Stimulated activated CD8-positive, alpha-beta memory T cell treated with anti-CD3 and anti-CD28 coated beads, Interleukin-12 subunit alpha, Interleukin-12 subunit beta, amount 100 ng/mL, for 24 hours (primary cell): ENCODE data around the gene RIMOC1.

Source experiments
- DNase-seq: peaks from one replicate; pipeline ENCODE4 v3.0.0-alpha.2; 2020; ENCODE audit errors: extremely low read depth

RIMOC1 gene, protein sequence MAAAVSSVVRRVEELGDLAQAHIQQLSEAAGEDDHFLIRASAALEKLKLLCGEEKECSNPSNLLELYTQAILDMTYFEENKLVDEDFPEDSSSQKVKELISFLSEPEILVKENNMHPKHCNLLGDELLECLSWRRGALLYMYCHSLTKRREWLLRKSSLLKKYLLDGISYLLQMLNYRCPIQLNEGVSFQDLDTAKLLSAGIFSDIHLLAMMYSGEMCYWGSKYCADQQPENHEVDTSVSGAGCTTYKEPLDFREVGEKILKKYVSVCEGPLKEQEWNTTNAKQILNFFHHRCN

DNA sequence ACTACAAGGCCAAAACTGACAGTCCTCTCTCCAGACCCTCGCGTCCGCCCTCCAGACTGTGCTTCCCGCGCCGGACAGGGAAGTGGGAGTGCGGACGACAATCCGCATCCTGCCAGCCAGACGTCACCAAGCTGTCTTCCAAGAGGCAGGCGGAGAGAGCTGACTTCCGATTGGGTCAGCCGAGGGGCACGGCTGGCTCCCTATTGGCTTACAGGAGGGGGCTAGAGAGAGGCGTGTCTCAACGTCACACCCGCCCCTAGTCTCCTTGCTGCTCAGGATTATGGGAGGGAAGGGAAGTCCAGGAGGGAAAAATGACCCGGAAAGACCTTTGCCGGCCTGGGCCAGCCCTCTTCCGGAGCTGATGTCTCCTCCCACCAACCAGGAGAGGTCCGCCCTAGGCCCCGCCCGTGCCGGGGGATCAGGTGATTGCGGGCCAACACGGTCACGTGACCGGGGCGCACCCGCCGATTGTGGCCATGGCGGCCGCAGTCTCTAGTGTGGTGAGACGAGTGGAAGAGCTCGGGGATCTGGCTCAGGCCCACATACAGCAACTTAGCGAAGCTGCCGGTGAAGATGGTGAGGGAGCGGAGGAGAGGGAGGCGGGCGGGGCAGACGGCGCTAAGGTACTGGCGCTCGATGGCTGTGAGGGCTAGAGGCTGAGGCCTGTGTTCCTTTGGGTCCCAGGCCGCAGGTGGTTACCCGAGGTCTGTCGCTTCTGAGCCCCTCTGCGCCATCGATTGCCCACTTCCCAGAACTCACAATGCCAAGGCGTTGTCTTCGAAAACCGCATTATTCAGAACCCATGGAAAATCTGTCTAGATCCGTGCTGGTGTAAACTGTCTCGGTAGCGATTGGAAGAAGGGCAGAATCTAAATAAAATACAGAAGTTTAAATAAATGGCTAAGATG lies at the start of gene RIMOC1:
TSS of gene RIMOC1 (plus strand) at position 453 of the 908 bp plus-strand sequence. CDS start at position 477, 24 bp downstream.
- DNase-seq: peak; percentile 97

DNA sequence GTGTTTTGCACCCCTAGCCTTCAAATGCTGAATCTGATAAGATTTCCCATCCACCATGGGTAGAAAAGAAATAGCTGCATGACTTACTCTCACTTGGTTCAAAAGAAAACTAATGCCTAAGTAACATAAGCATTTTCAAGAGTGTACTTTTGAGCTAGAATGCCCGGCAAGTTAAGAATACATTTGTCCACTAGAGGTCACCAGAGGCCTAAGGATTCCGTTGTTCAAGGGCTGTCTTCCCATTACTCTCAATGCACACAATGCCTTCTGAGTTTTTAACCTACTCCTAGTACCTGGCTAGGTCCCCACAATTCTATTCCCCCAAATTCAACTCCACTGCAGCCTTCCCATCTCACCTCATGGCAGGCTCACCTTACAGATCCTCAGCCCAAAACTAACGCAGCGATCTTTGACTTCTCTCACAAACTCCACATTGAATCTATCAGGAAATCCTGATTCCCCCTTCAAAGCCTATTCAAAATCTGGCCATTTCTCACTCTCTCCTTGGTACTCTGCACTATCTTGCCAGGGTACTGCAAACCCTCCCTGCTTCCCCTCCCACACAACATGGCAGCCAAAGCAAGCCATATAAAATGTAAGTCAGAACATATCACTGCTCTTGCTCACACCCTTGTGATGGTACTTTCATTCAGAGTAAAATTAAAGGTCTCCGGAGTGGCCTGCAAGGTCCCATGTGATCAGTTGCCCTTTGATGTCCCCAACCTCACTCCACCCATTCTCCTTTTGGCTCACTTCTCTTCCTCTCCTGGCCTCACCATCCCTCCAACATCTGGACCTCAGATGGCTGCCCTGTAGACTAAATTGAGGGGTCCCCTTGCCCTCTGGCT lies 47.3 kb upstream of the RIMOC1 start:
- no peak for DNase-seq

DNA sequence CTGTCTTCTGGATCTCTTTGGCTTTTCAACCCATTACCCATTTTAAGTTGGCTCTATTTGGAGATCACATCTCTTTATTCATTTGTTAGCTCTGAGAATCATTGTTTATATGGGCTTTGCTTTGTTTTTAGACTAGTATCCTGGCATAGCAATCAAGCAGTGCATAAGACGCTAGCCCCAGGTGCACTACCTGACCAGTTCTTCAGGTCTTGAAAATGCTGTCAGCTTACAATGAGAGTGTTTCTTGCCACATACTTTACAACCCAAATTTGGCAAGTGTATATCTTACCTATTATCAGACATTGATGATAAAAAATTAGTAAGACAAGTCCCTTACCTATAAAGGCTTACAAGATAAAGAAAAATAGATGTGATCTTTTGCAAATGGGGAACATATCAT lies 46.2 kb upstream of the RIMOC1 start:
- DNase-seq: no peak

DNA sequence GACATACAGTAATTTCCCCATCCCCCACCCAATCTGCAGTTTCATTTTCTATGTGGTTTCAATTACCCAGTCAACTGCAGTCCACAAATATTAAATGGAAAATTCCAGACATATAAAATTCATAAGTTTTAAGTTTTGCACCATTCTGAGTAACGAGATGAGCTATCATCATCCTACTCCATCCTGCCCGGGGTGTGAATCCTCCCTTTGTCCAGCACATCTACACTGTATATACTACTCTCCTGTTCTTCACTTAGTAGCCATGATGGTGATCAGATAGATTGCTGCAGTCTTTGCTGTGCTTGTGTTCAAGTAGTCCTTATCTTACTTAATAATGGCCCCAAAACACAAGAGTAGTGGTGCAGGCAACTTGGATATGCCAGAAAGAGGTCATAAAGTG lies 45.3 kb upstream of the RIMOC1 start:
- DNase-seq: no peak

DNA sequence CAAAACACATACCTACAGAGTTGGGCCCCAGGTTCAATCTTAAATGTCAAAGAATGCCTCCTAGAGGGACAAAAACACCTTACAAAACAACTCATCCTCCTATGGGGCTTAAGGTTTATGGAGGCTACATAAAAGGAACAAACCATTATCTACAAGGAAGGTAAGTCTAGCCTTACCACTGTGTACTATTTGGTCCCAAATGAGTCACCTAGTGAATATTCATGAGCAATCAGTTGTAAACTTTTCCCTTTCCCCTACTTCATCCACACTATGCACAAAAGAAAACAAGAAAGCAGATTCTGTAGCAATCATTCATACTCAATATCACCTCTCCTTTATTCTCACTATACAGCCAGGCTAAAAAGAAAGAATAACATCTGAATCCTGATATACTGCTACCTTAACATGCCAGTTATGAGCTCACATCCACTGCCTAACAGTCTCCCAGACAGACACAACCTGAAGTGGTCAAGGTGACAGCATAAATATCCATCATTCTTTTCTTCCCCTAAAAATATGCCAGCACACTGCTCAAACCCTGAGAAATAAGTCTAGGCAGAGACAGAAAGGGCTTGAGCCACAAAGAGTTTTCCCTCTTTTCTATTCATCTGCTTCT lies 40.2 kb upstream of the RIMOC1 start:
- DNase-seq: no peak

DNA sequence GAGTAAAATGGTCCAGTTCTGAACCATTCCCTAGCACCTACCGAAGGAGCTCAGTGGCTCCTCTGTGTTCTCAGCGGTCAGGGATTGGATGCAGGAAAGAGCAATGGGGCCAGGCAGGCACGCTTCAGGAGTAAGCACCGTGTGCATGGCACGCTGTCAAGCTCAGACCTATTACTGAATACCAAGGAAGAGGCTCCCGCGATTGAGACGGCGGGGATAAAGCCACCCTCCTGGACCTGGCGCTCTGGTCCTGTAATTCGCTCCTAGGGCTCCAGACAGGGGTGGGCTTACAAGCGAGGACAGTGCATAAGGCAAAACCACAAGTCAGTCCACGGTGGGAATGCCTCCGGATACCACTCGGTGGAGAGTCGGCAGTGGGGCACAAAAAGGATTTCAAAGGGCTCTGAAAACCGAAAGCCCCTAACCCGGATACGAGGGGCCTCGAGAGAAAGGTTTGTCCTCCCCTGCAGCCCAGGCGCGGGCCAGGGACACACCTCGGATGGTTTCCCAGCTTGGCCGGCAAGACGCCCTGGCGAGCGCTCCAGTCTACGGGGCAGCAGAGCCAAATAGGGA lies 34.9 kb upstream of the RIMOC1 start:
- no peak for DNase-seq

DNA sequence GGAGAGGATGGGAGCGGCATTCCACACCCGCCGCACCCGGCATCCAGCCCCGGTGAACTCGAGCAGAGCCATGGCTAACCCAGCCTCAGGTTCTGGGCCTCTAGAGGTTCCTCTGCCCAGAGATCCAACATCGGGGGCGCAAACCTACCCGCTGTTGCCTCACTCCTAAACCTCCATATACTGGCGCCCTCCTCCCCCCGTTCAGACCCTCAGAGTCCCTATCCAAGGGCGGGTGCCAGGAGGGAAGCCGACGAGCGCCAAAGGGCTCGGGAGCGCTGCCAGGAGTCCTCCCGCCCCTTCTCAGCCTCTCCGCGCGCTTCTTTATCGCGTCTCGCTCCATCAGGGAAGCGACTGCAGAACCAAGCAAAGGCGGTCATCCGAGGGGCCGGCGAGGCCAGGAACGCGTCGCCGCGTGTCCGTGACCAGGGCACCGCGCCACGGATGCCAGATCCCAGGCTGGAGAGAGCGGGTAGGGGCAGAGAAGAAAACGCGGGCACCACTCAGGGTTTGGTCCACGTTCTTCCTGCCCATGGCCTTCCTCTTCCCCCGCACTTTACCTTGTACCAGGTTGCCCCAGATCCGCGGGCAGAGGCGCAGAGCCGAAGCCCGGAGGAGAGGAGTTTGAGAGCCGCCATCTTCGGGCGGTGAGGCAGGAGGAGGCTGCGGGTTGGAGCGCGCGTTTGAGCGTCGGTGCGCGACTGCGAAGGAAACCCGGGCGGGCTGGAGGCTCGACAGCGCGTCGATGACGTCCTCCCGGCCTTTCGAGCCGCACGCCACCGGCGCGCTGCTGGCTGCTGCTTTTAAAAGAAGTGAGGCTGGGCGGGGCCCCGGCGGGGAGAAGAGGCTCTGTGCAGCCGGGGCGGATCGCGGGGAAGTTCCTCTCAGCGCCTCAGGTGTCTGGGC lies 34.2 kb upstream of the RIMOC1 start, which contains the start of gene OXCT1:
TSS of gene OXCT1 (minus strand) at position 702 of the 903 bp plus-strand sequence. CDS start at position 635, 67 bp downstream.
- peak; percentile 82 for DNase-seq

DNA sequence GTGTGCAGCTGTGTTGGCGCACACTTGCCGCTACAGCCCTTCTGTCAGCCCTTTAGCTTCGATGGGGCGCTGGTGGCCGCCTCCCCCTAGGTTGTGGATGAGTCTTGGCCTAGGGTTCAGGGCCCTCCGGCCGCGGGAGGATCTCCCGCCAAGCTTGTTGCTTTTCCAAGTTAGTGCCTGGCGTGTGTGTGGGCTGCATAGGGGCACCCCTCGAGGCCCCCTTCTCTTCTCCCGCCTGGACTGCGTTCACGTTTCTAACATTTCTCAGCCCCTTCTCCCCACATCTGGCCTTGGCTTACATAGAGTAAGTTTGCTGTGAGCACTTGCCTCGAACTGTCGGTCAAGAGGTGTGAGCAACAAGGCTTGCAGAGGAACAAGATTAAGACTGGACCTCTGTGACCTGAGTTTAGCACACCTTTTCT lies 33.5 kb upstream of the RIMOC1 start:
- DNase-seq: no peak

DNA sequence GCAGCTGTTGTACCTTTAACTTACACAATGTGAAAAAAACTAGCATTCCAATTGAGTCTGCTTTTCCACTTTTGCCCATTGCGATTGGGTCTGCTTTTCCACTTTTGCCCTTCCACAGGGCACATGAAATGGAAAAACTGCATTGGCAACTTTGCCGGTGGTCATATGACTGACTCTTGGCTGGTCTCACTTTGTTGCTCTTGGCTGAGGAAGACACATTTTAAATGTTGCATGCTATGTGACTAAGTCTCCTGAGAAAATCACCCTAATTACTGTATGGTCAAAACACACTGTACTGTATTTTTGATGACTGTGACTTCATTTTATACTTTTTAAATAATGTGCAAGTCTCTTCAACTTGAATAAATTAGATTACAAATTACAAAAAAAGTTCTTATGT lies 32.3 kb upstream of the RIMOC1 start:
- DNase-seq: no peak

DNA sequence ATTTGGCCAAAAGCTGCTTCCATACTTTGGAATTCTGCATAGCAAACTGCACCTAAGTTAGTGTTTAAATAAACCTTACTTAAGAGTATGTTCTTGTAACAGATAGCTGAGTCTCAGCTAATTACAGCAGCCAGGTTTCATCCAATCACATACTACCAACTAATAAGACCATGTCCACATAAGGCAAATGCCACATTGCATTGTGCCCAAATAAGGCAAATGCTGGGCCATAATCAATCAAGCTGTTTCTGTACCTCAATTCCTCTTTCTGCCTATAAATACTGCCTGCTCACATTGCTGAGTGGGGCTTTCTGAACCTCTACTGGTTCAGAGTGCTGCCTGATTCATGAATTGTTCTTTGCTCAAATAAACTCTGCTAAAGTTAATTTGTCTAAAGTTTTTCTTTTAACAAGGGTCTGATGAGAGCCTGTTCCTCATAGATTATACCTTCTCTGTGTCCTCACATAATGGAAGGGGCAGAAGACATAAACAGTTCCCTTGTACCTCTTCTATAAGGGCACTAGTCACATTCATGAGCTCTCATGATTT lies 29.6 kb upstream of the RIMOC1 start:
- no peak for DNase-seq

DNA sequence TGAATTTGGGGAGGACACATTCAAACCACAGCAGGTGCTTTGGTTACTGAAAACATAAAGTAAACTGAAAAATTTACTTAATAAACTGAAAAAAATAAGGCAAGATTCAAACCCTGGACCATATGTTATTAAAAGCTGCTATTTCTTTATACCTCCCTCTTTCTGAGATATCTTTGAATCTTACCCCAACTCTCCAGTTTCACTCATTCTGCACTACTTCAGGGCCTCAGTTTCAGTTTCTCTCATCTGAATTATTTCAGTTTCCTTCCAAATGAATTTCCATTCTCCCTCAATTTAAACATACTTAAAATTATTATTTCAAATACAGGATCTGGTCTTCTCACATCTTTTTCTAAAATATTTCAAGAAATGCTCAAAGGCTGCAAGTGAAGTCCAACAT lies 29.0 kb upstream of the RIMOC1 start:
- DNase-seq: no peak

DNA sequence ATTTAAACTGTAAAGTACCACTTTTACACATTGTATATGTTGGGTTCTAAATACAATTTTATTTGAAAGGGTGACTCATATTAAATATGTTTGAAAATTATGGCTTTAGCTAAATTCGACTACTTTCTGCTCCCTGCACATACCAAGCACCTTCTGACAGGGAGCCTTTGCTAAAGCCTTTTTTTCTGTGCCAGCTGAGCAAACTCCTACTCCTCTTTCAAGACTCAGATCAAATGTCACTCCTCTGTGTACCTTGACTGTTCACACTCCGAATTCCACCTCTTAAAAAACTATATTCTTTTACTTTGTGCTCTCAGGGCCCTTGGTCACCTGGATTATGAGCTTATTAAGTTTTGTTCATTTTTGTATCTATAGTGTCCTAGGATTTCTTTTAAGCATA lies 27.5 kb upstream of the RIMOC1 start:
- DNase-seq: no peak

DNA sequence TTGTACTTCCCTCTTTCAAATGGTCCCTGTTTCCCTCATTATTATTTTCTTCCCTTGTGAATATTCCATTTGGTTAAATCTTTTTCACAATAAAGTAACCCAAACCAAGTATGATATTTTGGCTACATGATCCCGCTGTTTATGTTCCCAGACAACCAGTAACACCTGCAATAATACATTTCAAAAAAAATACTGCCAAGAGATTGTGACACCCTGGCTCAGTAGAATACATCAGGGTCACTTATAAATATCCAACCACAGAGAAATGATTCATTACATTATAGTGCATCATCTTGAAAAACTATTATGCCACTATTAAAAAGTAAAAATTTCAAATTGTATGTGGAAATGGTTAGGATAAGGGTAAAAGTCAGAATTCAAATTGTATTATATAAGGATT lies 26.7 kb upstream of the RIMOC1 start:
- DNase-seq: no peak

DNA sequence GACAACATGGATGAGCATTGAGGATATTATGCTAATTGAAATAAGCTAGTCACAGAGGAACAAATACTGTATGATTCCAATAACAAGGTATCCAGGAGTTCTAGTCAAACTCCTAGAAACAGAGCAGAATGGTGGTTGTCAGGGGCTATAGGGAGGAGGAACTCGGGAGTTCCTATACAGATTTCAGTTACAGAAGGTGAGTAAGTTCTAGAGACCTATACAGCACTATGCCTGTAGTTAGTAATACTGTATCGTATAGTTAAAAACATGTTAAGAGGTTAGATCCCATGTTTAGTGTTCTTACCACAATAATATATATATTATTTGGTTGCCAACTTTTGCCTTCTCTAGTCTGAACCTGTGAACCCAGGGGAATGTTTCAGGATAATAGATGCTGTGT lies 26.0 kb upstream of the RIMOC1 start:
- no peak for DNase-seq

DNA sequence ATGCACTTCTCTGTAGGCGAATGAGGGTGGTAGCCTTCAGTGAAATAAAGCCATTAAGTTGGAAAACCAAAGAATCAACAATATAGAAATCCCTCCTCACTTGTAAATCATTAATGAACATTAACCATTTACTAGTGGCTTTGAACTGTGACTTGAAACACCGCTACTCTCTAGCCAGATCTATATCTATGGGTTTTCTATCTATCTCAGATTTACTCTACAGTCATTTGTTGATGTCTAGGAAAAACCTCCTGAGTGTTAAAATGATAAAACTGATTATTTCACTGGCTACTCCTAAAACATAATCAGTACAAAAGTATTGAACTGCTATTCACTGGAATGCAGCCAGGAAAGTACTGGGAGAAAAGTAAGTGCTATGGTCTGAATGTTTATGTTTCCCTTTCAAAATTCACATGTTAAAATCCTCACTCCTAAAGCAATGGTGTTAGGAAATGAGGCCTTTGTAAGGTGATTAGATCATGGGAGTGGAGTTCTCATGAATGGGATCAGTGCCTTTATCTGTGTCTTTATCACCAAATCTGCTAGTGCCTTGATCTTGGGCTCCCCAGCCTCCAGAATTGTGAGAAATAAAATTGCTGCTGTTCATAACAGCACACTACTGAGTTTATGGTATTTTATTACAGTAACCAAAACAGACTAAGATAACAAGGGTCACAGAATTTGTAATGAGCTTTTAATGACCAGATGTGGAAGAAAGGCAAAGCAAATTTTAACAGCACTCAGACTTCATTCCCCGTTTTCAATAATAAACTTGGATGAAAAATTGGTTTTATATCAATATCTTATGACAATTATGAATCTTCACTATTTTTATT lies 25.3 kb upstream of the RIMOC1 start:
- no peak for DNase-seq

DNA sequence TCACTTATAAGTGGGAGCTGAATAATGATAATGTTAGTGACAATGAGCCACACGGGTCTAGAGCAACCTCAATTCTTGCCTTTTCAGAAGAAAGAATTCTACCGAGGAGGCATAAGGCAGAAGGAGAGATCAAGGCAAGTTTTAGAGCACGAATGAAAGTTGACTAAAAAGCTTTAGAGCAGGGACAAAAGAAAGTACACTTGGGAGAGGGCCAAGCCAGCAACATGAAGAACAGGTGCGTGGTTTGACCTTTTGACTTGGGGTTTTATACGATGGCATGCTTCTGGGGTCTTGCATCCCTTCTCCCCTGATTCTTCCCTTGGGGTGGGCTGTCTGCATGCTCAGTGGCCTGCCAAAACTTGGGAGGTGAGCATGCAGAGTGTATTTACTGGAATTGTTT lies 21.4 kb upstream of the RIMOC1 start:
- no peak for DNase-seq

DNA sequence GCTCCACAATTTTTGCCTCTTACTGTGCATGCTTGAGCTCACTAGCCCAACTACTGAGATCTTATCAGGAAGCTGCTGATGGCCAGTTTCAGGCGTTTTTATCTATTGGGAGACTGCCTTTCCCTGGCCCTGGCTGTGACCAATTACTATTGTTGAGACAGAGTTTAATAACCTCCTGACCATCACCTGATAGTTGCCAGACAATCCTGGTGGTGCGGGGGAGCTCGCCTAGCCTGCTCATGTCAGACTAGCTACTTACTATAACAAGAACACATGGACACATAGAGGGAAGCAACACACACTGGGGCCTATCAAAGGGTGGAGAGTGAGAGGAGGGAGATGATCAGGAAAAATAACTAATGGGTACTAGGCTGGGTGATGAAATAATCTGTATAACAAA lies 20.9 kb upstream of the RIMOC1 start:
- no peak for DNase-seq

DNA sequence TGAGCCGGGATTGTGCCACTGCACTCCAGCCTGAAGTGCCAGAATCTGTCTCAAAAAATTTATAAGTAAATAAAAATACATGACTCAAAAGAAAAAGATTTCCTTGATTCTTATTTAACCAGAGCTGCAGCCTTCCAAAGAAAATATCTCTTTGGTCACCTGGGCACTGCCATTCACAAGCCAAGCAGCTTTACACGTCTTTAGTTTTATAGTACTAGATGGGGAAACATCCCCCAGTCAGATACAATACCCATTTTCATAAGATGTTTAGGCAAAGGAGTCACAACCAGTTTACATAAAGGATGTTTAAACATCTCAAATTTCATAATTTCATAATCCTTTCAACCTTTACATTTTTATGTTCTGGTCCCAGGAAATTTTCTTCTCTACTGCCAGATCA lies 20.2 kb upstream of the RIMOC1 start:
- no peak for DNase-seq

DNA sequence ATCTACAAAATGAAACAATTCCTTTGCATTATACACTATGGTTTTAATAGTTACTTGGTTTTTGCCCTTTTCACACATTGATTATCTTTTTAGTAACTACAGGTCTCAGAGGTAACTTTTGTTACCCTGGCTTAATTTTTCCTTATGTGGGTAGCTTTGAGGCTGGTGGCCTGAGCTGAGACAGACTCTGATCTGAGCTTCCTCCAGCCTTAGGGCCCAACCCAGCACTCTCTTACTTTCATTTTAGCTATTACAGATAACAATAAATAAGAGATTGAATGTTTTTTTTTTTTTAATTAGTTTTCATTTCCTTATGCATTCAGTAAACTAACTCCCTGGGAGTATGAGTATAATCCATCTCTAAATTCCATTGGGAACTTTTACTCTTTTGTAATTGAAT lies 18.9 kb upstream of the RIMOC1 start:
- DNase-seq: no peak
